ENCODE results near the gene SRRD.

DNA sequence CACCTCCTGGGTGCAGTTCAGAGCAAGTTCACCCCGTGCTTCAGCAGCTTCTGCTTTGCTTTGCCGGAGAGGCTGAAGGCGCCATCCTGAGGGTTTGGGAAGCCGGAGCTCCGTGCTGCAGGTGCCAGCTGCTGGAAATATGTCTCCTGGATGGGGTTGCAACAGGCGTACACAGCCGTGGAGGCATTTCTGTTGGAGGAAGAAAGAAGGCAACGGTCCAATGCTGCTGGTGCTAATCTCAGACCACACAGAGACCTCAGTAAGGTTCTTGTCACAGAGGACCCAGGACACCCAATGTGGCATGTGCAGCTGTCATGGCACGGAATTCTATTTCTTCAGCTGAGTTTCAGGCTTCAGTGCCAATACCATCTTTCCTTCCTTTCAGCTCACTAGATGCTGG, 30.5 kb upstream of the SRRD start:
- TF ChIP-seq, protein P1, sequence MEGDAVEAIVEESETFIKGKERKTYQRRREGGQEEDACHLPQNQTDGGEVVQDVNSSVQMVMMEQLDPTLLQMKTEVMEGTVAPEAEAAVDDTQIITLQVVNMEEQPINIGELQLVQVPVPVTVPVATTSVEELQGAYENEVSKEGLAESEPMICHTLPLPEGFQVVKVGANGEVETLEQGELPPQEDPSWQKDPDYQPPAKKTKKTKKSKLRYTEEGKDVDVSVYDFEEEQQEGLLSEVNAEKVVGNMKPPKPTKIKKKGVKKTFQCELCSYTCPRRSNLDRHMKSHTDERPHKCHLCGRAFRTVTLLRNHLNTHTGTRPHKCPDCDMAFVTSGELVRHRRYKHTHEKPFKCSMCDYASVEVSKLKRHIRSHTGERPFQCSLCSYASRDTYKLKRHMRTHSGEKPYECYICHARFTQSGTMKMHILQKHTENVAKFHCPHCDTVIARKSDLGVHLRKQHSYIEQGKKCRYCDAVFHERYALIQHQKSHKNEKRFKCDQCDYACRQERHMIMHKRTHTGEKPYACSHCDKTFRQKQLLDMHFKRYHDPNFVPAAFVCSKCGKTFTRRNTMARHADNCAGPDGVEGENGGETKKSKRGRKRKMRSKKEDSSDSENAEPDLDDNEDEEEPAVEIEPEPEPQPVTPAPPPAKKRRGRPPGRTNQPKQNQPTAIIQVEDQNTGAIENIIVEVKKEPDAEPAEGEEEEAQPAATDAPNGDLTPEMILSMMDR (IDR thresholded peaks at IDR 0.05; ENCODE audit: insufficient read depth, low read depth, low read length), result no peak
- TF ChIP-seq EZH2 (IDR thresholded peaks at IDR 0.05; ENCODE audit: insufficient read depth, low read length), result no peak

Measured in astrocyte (in vitro differentiated cells and primary cell).